ENCODE measurements around the gene IDH2.
"Not testable (repeated sequence)": the region's sequence is repeated elsewhere in the genome, so short reads cannot be mapped to it uniquely, and the experiment has no call there.

The IDH2 gene

GRCh38 chr15:90101969-90102890 lies at the start of gene IDH2:
IDH2 (minus strand) TSS chr15:90102468; CDS start chr15:90102390, 78 bp downstream.
- peak; percentile 48 for DNase-seq

GRCh38 chr15:90150551-90150950 lies 48.3 kb upstream of the IDH2 start:
- not testable (repeated sequence) for DNase-seq

GRCh38 chr15:90149609-90150340 lies 47.5 kb upstream of the IDH2 start:
- no peak for DNase-seq

- not testable (repeated sequence) for DNase-seq
Measured at GRCh38 chr15:90146198-90146761, 44.0 kb upstream of the IDH2 start.

GRCh38 chr15:90145761-90146160 lies 43.5 kb upstream of the IDH2 start:
- no peak for DNase-seq

- DNase-seq: no peak
Measured at GRCh38 chr15:90145259-90145658, 43.0 kb upstream of the IDH2 start.

- peak; percentile 51 for DNase-seq
Measured at GRCh38 chr15:90143166-90143655, 40.9 kb upstream of the IDH2 start.

GRCh38 chr15:90142216-90143165 lies 40.2 kb upstream of the IDH2 start:
- DNase-seq: no peak

GRCh38 chr15:90141646-90142045 lies 39.4 kb upstream of the IDH2 start:
- no peak for DNase-seq

- not testable (repeated sequence) for DNase-seq
Measured at GRCh38 chr15:90139549-90139948, 37.3 kb upstream of the IDH2 start.

- no peak for DNase-seq
Measured at GRCh38 chr15:90138071-90138833, 36.0 kb upstream of the IDH2 start.

- DNase-seq: no peak
Measured at GRCh38 chr15:90132437-90132836, 30.2 kb upstream of the IDH2 start.

- no peak for DNase-seq
Measured at GRCh38 chr15:90131848-90132247, 29.6 kb upstream of the IDH2 start.

GRCh38 chr15:90130291-90130690 lies 28.0 kb upstream of the IDH2 start:
- DNase-seq: no peak

- peak; percentile 11 for DNase-seq
Measured at GRCh38 chr15:90126596-90127435, 24.5 kb upstream of the IDH2 start.

- no peak for DNase-seq
Measured at GRCh38 chr15:90126022-90126421, 23.8 kb upstream of the IDH2 start.

GRCh38 chr15:90124507-90124906 lies 22.2 kb upstream of the IDH2 start:
- no peak for DNase-seq

- no peak for DNase-seq
Measured at GRCh38 chr15:90121086-90121485, 18.8 kb upstream of the IDH2 start.

- no peak for DNase-seq
Measured at GRCh38 chr15:90119367-90119766, 17.1 kb upstream of the IDH2 start.

GRCh38 chr15:90115783-90116182 lies 13.5 kb upstream of the IDH2 start:
- no peak for DNase-seq
